RWPE2 (cell line): ENCODE results near the gene EEFSEC.

Experiments
- ATAC-seq: fragments of 200-7000 bp; cut with Tn5 transposase; 3 replicates; pipeline ENCODE4 v1.9.1; 2021; ENCODE audit warnings: low read depth
- DNase-seq: peaks from one replicate; pipeline ENCODE4 v3.0.0-alpha.2; 2020; ENCODE audit warnings: low spot score
- H3K27ac ChIP-seq: fragments of 450-650 bp; 2 replicates; pipeline ENCODE4 v1.5.1; 2017; ENCODE audit warnings: mild to moderate bottlenecking; ENCODE audit not compliant: poor library complexity, severe bottlenecking
- H3K27me3 ChIP-seq: fragments of 250-450 bp; sonication (Bioruptor Pico); 2 replicates; pipeline ENCODE4 v1.5.1; 2021; ENCODE audit warnings: mild to moderate bottlenecking, moderate library complexity; ENCODE audit not compliant: insufficient read depth, poor library complexity, severe bottlenecking
- H3K36me3 ChIP-seq: fragments of 250-450 bp; sonication (Bioruptor Pico); 2 replicates; pipeline ENCODE4 v1.5.1; 2020; ENCODE audit warnings: low read depth, mild to moderate bottlenecking, moderate library complexity
- H3K4me1 ChIP-seq: fragments of 250-450 bp; sonication (Bioruptor Pico); 2 replicates; pipeline ENCODE4 v1.5.1; 2021; ENCODE audit warnings: mild to moderate bottlenecking, moderate library complexity; ENCODE audit not compliant: insufficient read depth, poor library complexity, severe bottlenecking
- H3K4me3 ChIP-seq: fragments of 250-450 bp; sonication (Bioruptor Pico); 2 replicates; pipeline ENCODE4 v1.5.1; 2021; ENCODE audit warnings: mild to moderate bottlenecking, moderate library complexity; ENCODE audit not compliant: severe bottlenecking
- H3K9me3 ChIP-seq: fragments of 250-450 bp; sonication (Bioruptor Pico); 2 replicates; pipeline ENCODE4 v1.5.1; 2021; ENCODE audit warnings: mild to moderate bottlenecking, moderate library complexity; ENCODE audit not compliant: severe bottlenecking
- TF ChIP-seq, protein P1 (sequence below): fragments of 450-650 bp; IDR thresholded peaks from one replicate; pipeline ENCODE4 v1.5.1; 2017; ENCODE audit warnings: mild to moderate bottlenecking, moderate library complexity; ENCODE audit not compliant: poor library complexity, severe bottlenecking

EEFSEC gene

DNA sequence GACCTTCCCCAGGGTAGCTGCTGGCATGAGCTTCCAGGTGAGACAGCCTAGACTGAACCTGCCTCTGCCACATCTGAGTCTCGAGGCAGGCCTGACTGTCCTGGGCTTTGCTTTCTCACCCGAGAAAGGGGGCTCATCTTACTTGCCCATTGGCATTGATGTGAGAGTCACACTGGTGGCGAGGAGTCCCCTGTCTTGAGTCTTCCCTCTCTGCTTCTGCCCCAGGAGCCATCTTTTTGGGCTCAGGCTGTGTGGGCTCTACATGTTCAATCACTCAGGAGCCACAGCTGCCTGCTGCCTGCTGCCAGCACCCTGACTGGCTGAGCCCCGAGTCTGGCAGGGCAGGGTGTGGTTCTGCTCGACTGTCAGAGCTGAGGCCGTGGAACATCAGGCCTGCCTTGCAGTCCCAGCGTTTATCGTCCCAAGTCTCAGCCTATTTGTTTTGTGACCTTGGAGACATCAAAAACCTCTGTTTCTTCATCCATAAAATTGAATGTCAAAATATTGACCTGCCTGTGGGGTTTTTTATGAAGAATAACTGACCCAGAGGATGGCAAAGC lies 180.9 kb downstream of the EEFSEC start:
- no peak overlapping the region for H3K27ac ChIP-seq
- no peaks in the 10 kb centered on the region for H3K9me3 ChIP-seq
- H3K27me3 ChIP-seq: no peaks in the 10 kb centered on the region
- ATAC-seq (no peak), DNase-seq (no peak)
- no peak overlapping the region for H3K4me3 ChIP-seq
- no peaks in the 10 kb centered on the region for H3K36me3 ChIP-seq
- TF ChIP-seq, protein P1, sequence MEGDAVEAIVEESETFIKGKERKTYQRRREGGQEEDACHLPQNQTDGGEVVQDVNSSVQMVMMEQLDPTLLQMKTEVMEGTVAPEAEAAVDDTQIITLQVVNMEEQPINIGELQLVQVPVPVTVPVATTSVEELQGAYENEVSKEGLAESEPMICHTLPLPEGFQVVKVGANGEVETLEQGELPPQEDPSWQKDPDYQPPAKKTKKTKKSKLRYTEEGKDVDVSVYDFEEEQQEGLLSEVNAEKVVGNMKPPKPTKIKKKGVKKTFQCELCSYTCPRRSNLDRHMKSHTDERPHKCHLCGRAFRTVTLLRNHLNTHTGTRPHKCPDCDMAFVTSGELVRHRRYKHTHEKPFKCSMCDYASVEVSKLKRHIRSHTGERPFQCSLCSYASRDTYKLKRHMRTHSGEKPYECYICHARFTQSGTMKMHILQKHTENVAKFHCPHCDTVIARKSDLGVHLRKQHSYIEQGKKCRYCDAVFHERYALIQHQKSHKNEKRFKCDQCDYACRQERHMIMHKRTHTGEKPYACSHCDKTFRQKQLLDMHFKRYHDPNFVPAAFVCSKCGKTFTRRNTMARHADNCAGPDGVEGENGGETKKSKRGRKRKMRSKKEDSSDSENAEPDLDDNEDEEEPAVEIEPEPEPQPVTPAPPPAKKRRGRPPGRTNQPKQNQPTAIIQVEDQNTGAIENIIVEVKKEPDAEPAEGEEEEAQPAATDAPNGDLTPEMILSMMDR: no peak
- peaks cover 25% of the 10 kb centered on the region for H3K4me1 ChIP-seq

DNA sequence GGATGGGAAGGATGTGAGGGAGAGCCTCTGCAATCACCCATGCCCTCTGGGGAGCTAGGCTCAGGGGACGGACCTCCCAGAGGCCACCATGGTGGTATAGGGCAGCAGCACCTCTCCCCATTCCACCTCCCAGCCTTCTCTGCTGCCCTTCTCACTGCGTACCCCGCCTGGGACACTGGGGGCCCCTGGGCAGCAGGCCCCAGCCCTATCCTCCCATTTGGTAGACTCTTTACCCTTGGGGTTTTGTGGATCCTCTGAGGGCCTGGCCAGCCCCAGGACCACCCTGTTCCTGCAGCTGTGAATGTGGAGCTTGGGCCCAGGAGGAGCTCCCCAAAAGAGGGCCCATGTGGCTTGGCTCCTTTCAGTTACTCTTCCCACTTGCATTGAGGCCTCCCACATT lies 181.5 kb downstream of the EEFSEC start:
- H3K9me3 ChIP-seq: no peaks in the 10 kb centered on the region
- no peak for ATAC-seq
- H3K4me3 ChIP-seq: no peak overlapping the region
- H3K36me3 ChIP-seq: no peaks in the 10 kb centered on the region
- H3K27me3 ChIP-seq: no peaks in the 10 kb centered on the region
- no peak for DNase-seq
- H3K27ac ChIP-seq: no peak overlapping the region
- peaks cover 25% of the 10 kb centered on the region for H3K4me1 ChIP-seq
- TF ChIP-seq, protein P1: no peak

DNA sequence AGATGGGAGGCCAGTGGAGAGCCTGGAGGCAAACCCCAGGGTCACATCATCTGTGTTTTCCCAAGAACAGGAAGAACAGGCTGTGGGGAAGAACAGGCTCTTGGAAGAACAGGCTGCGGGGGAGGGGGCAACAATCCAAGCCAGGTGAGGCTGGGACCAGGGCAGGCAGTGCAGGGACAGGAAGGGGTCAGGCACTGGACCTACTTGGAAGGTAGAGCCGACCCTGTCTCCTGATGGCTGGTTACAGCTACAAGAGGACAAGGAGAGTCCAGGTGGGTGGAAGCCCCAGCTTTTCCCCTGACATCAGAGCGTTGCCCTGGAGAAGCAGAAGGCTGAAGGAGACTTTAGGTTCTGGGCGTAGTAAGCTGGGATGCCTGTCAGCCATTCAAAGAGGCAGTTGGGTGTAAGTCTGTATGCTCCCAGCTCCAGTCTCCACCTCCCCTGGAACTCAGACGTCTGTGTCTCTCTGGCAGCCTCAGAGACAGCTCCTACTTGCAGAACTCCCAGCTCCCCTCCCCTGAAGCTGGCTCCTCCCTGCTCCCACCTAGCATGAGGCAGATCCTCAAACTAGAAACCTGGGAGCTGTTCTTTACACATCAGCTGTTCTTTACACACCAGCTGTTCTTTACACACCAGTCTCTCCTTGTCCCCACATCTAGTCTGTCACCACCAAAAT lies 182.5 kb downstream of the EEFSEC start:
- Histone ChIP-seq H3K4me3 (no peak overlapping the region), H3K36me3 (no peaks in the 10 kb centered on the region), H3K9me3 (no peaks in the 10 kb centered on the region), H3K27ac (no peak overlapping the region), H3K27me3 (no peaks in the 10 kb centered on the region), H3K4me1 (peaks cover 25% of the 10 kb centered on the region)
- peak; percentile 41; the same call in 2 of the 3 replicates for ATAC-seq
- no peak for DNase-seq
- TF ChIP-seq, protein P1: no peak

DNA sequence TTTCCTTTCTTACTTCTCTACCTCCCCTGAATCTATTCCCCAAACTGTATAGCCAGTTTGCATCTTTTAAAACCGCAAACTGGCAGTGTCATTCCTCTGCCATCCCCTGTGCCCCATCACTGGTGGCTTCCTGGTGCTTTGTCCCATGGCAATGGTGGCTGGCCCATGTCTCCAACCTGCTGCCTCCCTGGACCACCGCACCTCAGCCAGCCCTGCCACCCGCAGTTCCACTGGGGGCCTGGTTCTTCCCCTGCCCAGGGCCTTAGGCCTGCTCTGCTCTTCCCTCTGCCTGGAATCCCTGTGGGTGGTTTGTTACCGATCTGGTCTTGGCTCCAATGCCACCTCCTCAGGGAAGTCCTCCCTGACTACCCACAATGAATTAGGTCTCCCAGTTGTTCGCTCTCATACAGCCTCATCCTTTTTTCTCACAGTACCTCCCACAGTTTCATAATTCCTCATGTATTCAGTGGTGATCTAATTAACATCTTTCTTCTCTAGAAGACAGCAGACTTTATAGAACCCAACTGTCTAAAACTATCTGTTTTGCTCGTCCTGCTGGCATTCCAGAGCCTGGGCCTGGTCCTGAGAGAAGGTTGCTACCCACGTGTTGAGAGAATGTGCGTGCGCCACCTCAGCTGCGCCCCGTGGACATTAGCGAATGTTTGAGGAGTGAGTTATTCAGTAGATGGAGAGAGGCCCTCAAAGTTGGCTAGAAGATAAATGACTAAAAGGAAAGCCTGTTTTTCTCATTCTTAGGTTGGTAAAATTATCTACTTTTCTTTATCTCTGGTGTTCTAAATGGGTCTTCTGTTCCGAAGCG lies 183.3 kb downstream of the EEFSEC start:
- no peaks in the 10 kb centered on the region for H3K27me3 ChIP-seq
- H3K9me3 ChIP-seq: no peaks in the 10 kb centered on the region
- DNase-seq (peak; percentile 32), ATAC-seq (no peak)
- H3K36me3 ChIP-seq: no peaks in the 10 kb centered on the region
- no peak overlapping the region for H3K4me3 ChIP-seq
- peaks cover 25% of the 10 kb centered on the region for H3K4me1 ChIP-seq
- TF ChIP-seq, protein P1: no peak
- H3K27ac ChIP-seq: peak overlapping the region; percentile 34

- Histone ChIP-seq H3K4me3 (no peak overlapping the region), H3K4me1 (peaks cover 25% of the 10 kb centered on the region), H3K9me3 (no peaks in the 10 kb centered on the region), H3K36me3 (no peaks in the 10 kb centered on the region), H3K27me3 (no peaks in the 10 kb centered on the region), H3K27ac (peak overlapping the region; percentile 34)
- ATAC-seq (peak; percentile 79), DNase-seq (peak; percentile 54)
- TF ChIP-seq, protein P1: peak; percentile 28
These were observed 184.0 kb downstream of the EEFSEC start for GRCh38 chr3:128337305-128337704.
